IMR-90 (cell line): Measurements from ENCODE around the gene HMGXB3. TPM values are rescaled to one million over a fixed set of nuclear protein-coding genes. Genes with fewer than 3 reads are reported as not detected.

ENCODE experiments used
- ATAC-seq: fragments of 200-7000 bp; cut with Tn5 transposase; 2 replicates; pipeline ENCODE4 v1.9.1; 2020; ENCODE audit warnings: low read depth, mild to moderate bottlenecking, moderate library complexity
- BruUV-seq: library from RNA; stranded (reverse); fragments of 400-500 nt; replicated peaks from 2 replicates; lab custom pipeline; 2021; lab: Mats Ljungman, UMichigan
- CTCF ChIA-PET: fragments of 300-600 bp; formaldehyde crosslinking; extraction: SDS; loops from one replicate; lab custom pipeline; 2021; ENCODE audit warnings: antibody characterized with exemption; lab: Yijun Ruan, JAX
- POLR2A ChIA-PET: fragments of 300-600 bp; sonication (Branson Sonifier 250); formaldehyde crosslinking; loops from one replicate; lab custom pipeline; 2022; ENCODE audit warnings: antibody characterized with exemption; ENCODE audit not compliant: unreplicated experiment; lab: Charles Lee
- DNase-seq: peaks from one replicate; pipeline ENCODE4 v3.0.0; 2013
- H2AFZ ChIP-seq: replicated peaks from 2 replicates; pipeline ENCODE3; 2013; ENCODE audit warnings: low read length, mild to moderate bottlenecking; ENCODE audit not compliant: poor library complexity
- H2AK5ac ChIP-seq: 2 replicates; pipeline ENCODE4 v1.6.1; 2013; ENCODE audit warnings: low read depth, low read length, inconsistent platforms
- H2AK9ac ChIP-seq: replicated peaks from 2 replicates; pipeline ENCODE3; 2013; ENCODE audit warnings: mild to moderate bottlenecking, low read depth, low read length, moderate library complexity; ENCODE audit not compliant: poor library complexity
- H2BK120ac ChIP-seq: 2 replicates; pipeline ENCODE4 v1.6.1; 2013; ENCODE audit warnings: low read depth, low read length, inconsistent platforms
- H2BK15ac ChIP-seq: 3 replicates; pipeline ENCODE4 v1.6.1; 2013; ENCODE audit warnings: low read depth, low read length, inconsistent platforms
- H2BK20ac ChIP-seq: 2 replicates; pipeline ENCODE4 v1.6.1; 2013; ENCODE audit warnings: low read depth, mild to moderate bottlenecking, inconsistent platforms, low read length, moderate library complexity
- H2BK5ac ChIP-seq: 2 replicates; pipeline ENCODE4 v1.6.1; 2013; ENCODE audit warnings: mild to moderate bottlenecking, low read depth, low read length, inconsistent platforms; ENCODE audit not compliant: poor library complexity, severe bottlenecking
- H3K14ac ChIP-seq: replicated peaks from 2 replicates; pipeline ENCODE4 v1.6.1; 2013; ENCODE audit warnings: low read depth, low read length, inconsistent platforms
- H3K18ac ChIP-seq: 2 replicates; pipeline ENCODE4 v1.6.1; 2013; ENCODE audit warnings: low read depth, low read length, control low read depth
- H3K23ac ChIP-seq: 2 replicates; pipeline ENCODE4 v1.6.1; 2013; ENCODE audit warnings: low read depth, low read length, inconsistent platforms
- H3K27ac ChIP-seq: 2 replicates; pipeline ENCODE4 v1.5.1; 2013; ENCODE audit warnings: mild to moderate bottlenecking, control low read depth, low read length; ENCODE audit not compliant: insufficient read depth
- H3K27me3 ChIP-seq: 2 replicates; pipeline ENCODE4 v1.6.1; 2013; ENCODE audit warnings: low read length; ENCODE audit not compliant: control insufficient read depth, insufficient read depth
- H3K36me3 ChIP-seq: 2 replicates; pipeline ENCODE4 v1.6.1; 2013; ENCODE audit warnings: low read length, mixed read lengths; ENCODE audit not compliant: control insufficient read depth, insufficient read depth
- H3K4ac ChIP-seq: 2 replicates; pipeline ENCODE4 v1.6.1; 2013; ENCODE audit warnings: low read depth, low read length, inconsistent platforms
- H3K4me1 ChIP-seq: 2 replicates; pipeline ENCODE4 v1.6.1; 2013; ENCODE audit warnings: low read length, mixed read lengths; ENCODE audit not compliant: control insufficient read depth, insufficient read depth
- H3K4me2 ChIP-seq: 2 replicates; pipeline ENCODE4 v1.6.1; 2013; ENCODE audit warnings: low read depth, mild to moderate bottlenecking, control low read depth, low read length, moderate library complexity
- H3K4me3 ChIP-seq: 2 replicates; pipeline ENCODE4 v1.5.1; 2013; ENCODE audit warnings: low read depth, mild to moderate bottlenecking, control low read depth, low read length, moderate library complexity; ENCODE audit not compliant: insufficient read depth
- H3K56ac ChIP-seq: 2 replicates; pipeline ENCODE4 v1.6.1; 2013; ENCODE audit warnings: low read length, inconsistent platforms; ENCODE audit not compliant: insufficient read depth; ENCODE audit errors: extremely low read depth
- H3K79me1 ChIP-seq, 2 experiments: 2 replicates each; pipeline ENCODE4 v1.6.1; 2013; ENCODE audit warnings: low read length in 2 of 2, inconsistent platforms in 1 of 2, low read depth in 1 of 2
- H3K9ac ChIP-seq: 2 replicates; pipeline ENCODE4 v1.6.1; 2013; ENCODE audit warnings: low read depth, low read length, control low read depth
- H3K9me1 ChIP-seq: 2 replicates; pipeline ENCODE4 v1.6.1; 2013; ENCODE audit warnings: low read length, inconsistent platforms; ENCODE audit not compliant: insufficient read depth
- H3K9me3 ChIP-seq: 2 replicates; pipeline ENCODE4 v1.6.1; 2013; ENCODE audit warnings: low read length; ENCODE audit not compliant: control insufficient read depth, insufficient read depth
- H4K20me1 ChIP-seq: 2 replicates; pipeline ENCODE4 v1.6.1; 2013; ENCODE audit warnings: low read length, inconsistent platforms; ENCODE audit not compliant: insufficient read depth
- H4K5ac ChIP-seq: 2 replicates; pipeline ENCODE4 v1.6.1; 2013; ENCODE audit warnings: mild to moderate bottlenecking, low read depth, low read length, control low read depth
- H4K8ac ChIP-seq, 2 experiments: 2 replicates each; pipeline ENCODE4 v1.6.1; 2013; ENCODE audit warnings: low read depth in 2 of 2, low read length in 2 of 2, control low read depth in 1 of 2, inconsistent platforms in 1 of 2
- H4K91ac ChIP-seq: 2 replicates; pipeline ENCODE4 v1.6.1; 2013; ENCODE audit warnings: low read depth, low read length, inconsistent platforms; ENCODE audit not compliant: insufficient read depth
- CTCF ChIP-seq: conservative IDR thresholded peaks from 2 replicates; pipeline ENCODE4 v1.5.1; 2012; ENCODE audit warnings: mild to moderate bottlenecking, low read depth, low read length, improper control_type of control experiment
- FOS ChIP-seq: fragments of 150-350 bp; IDR thresholded peaks from 2 replicates; pipeline ENCODE4 v1.6.1; 2016; ENCODE audit warnings: low read depth, low read length
- MAFK ChIP-seq: IDR thresholded peaks from 2 replicates; pipeline ENCODE4 v1.6.1; 2012; ENCODE audit warnings: low read depth, low read length, improper control_type of control experiment
- MXI1 ChIP-seq: IDR thresholded peaks from 2 replicates; pipeline ENCODE4 v1.6.1; 2012; ENCODE audit warnings: low read depth, mild to moderate bottlenecking, low read length, moderate library complexity, borderline replicate concordance
- NFE2L2 ChIP-seq: fragments of 150-350 bp; IDR thresholded peaks from 2 replicates; pipeline ENCODE4 v1.6.1; 2016; ENCODE audit warnings: low read depth, mild to moderate bottlenecking, low read length
- RAD21 ChIP-seq: IDR thresholded peaks from 2 replicates; pipeline ENCODE4 v1.6.1; 2012; ENCODE audit warnings: low read length, improper control_type of control experiment
- WGBS, 2 experiments: methylation state at CpG; one replicate each; pipeline versions ENCODE4 v1.1.5 to v1.1.7; 2013; ENCODE audit warnings: missing lambda C conversion rate in 2 of 2; ENCODE audit not compliant: insufficient read length in 1 of 2; ENCODE audit errors: extremely low coverage in 2 of 2; 5-methylcytosine and 5-hydroxymethylcytosine counted together
- dilution Hi-C: fragments of 300-500 bp; cut with HindIII; formaldehyde crosslinking; loops from one replicate; pipeline ENCODE4 v1.14.3; 2018; ENCODE audit warnings: low sequenced_read_pairs; ENCODE audit not compliant: unreplicated experiment
- in situ Hi-C: fragments of 300-500 bp; cut with MboI; formaldehyde crosslinking; loops from 3 replicates; pipeline ENCODE4 v1.14.3; 2019; ENCODE audit warnings: low sequenced_read_pairs, inconsistent platforms, mixed read lengths
- intact Hi-C: fragments of 100-400 bp; cut with micrococcal nuclease; formaldehyde crosslinking; loops from 2 replicates; pipeline ENCODE4 v1.10.0; 2022
- polyA plus RNA-seq, 3 experiments: library from polyadenylated mRNA; depleted of rRNA; stranded (reverse); fragments of >200 nt; gene quantifications; 2 replicates each; pipeline ENCODE4 v1.2.3, GENCODE V29; 2012; ENCODE audit warnings: low replicate concordance in 1 of 3
- total RNA-seq: library from RNA; depleted of rRNA; stranded (reverse); fragments of >200 nt; gene quantifications from 2 replicates; pipeline ENCODE4 v1.2.3, GENCODE V29; 2012

Gene HMGXB3
- total and polyA plus RNA-seq, 2 of the 4 experiments (the other 2 are of a cell fraction) = 27.6 to 30.6 TPM

DNA sequence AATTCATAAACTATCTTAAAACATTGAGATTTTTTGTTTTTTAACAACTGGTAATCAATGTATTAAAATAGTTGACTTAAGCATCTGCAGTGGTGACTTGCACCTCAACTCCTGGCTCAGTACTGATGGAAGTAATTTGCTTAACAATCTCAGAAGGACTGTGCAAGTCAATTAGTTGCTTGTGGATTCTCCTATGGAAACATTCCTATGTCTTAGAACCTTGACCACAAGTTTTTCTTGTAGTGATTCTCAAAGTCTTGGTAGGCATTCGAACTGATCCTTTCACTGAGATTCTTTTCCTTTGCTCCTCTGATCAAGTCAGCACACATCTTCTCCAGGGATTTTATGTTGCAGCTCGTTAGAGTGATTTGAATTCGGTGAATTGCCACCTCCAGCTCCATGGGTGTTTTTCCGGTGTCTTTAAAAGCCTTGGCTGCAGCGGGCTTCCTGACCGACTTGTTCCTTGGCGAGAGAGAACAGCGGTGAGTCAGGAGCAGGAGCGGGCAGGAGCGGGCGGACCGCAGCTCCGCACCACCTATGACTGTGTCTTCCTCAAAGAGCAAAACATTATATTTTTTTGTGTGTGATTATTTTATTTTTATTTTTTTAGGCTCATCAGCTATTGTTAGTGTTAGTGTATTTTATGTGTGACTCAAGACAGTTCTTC, 21.1 kb downstream of the HMGXB3 start:
- DNase-seq (peak; percentile 19), ATAC-seq (no peak)
- Histone ChIP-seq H3K18ac (peak overlapping the region; percentile 37; the same call in 1 of the 2 replicates), H3K36me3 (peaks cover 30% of the 10 kb centered on the region), H2AK9ac (peak overlapping the region; percentile 1), H3K4me2 (no peak overlapping the region), H3K9me3 (no peaks in the 10 kb centered on the region), H2BK15ac (no peak overlapping the region), H2BK120ac (peak overlapping the region; percentile 35), H4K91ac (no peak overlapping the region; the same call in 1 of the 2 replicates), H4K20me1 (peaks cover 3% of the 10 kb centered on the region; the same call in 1 of the 2 replicates), H3K56ac (no peak overlapping the region), H2BK20ac (peak overlapping the region; percentile 15; the same call in 1 of the 2 replicates), H2AFZ (no peak overlapping the region), H3K4me1 (peaks cover 12% of the 10 kb centered on the region), H3K79me1 (peaks cover 31 to 55% of the 10 kb centered on the region in 2 experiments), H3K9me1 (peaks cover 10% of the 10 kb centered on the region), H4K8ac (no peak overlapping the region), H3K9ac (no peak overlapping the region), H3K4ac (peak overlapping the region; percentile 46; the same call in 1 of the 2 replicates), H2AK5ac (no peak overlapping the region), H3K14ac (peak overlapping the region; percentile 5; the same call in 1 of the 2 replicates), H3K27me3 (no peaks in the 10 kb centered on the region), H4K5ac (no peak overlapping the region), H2BK5ac (peak overlapping the region; percentile 80), H3K23ac (peak overlapping the region; percentile 22; the same call in 1 of the 2 replicates), H3K4me3 (no peak overlapping the region), H3K27ac (peak overlapping the region; percentile 10)
- POLR2A ChIA-PET = interaction anchor here (0.7 kb wide), 1 partner anchor 429 kb away, joined by 3 read pairs; no protein-coding TSS in a partner anchor
- no TSS peak for BruUV-seq
- no peak for TF ChIP-seq RAD21
- no peak for TF ChIP-seq MXI1
- no peak for TF ChIP-seq FOS
- TF ChIP-seq CTCF = no peak
- no peak for TF ChIP-seq NFE2L2
- no peak for TF ChIP-seq MAFK
- dilution Hi-C loops (no loop called here), intact Hi-C loops (no loop called here), in situ Hi-C loops (no loop called here)
- CTCF ChIA-PET = interaction anchor here (0.6 to 1.7 kb wide), 3 partner anchors 8 to 192 kb away, joined by 3 to 9 read pairs (median 3); no protein-coding TSS in a partner anchor
- 90% methylated on average over 2 of the region's 13 CpGs; no CpG with 5 or more reads in 1 of the 2 experiments for WGBS, 2 experiments
